Activated CD8-positive, alpha-beta memory T cell treated with anti-CD3 and anti-CD28 coated beads, Interleukin-2, amount 10 ng/mL, durations not matched to agents 7 days and 5 days (primary cell): ENCODE data around the gene DIP2B. TPM values are rescaled to one million over a fixed set of nuclear protein-coding genes. Genes with fewer than 3 reads are reported as not detected.

Source experiments
- ATAC-seq: fragments of 150-1000 bp; cut with Tn5 transposase; one replicate; pipeline ENCODE4 v1.10.0; 2021; ENCODE audit warnings: moderate library complexity
- CTCF ChIA-PET: fragments of 350-600 bp; sonication (Branson Sonifier 250); formaldehyde crosslinking; loops from one replicate; lab custom pipeline; 2021; ENCODE audit warnings: antibody characterized with exemption; lab: Charles Lee
- DNase-seq: peaks from one replicate; pipeline ENCODE4 v3.0.0-alpha.2; 2020
- H3K27ac Mint-ChIP-seq: one replicate; pipeline ENCODE4 v1.8.0; 2021; ENCODE audit warnings: mild to moderate bottlenecking, mixed read lengths
- H3K27me3 Mint-ChIP-seq: one replicate; pipeline ENCODE4 v1.8.0; 2021; ENCODE audit warnings: mixed read lengths
- H3K36me3 Mint-ChIP-seq: one replicate; pipeline ENCODE4 v1.8.0; 2021; ENCODE audit warnings: mild to moderate bottlenecking, mixed read lengths
- H3K4me1 Mint-ChIP-seq: one replicate; pipeline ENCODE4 v1.8.0; 2021; ENCODE audit warnings: mixed read lengths
- H3K4me3 Mint-ChIP-seq: one replicate; pipeline ENCODE4 v1.8.0; 2021; ENCODE audit warnings: mild to moderate bottlenecking, moderate library complexity, mixed read lengths
- H3K9me3 Mint-ChIP-seq: one replicate; pipeline ENCODE4 v1.8.0; 2022; ENCODE audit warnings: low read depth, mixed read lengths
- total RNA-seq, 2 experiments: library from RNA; stranded (reverse); gene quantifications; one replicate each; pipeline ENCODE4 v1.2.3, GENCODE V29; 2021

The DIP2B gene
- total RNA-seq, 2 experiments from 2014 or later: 14.7 to 14.8 TPM

DNA sequence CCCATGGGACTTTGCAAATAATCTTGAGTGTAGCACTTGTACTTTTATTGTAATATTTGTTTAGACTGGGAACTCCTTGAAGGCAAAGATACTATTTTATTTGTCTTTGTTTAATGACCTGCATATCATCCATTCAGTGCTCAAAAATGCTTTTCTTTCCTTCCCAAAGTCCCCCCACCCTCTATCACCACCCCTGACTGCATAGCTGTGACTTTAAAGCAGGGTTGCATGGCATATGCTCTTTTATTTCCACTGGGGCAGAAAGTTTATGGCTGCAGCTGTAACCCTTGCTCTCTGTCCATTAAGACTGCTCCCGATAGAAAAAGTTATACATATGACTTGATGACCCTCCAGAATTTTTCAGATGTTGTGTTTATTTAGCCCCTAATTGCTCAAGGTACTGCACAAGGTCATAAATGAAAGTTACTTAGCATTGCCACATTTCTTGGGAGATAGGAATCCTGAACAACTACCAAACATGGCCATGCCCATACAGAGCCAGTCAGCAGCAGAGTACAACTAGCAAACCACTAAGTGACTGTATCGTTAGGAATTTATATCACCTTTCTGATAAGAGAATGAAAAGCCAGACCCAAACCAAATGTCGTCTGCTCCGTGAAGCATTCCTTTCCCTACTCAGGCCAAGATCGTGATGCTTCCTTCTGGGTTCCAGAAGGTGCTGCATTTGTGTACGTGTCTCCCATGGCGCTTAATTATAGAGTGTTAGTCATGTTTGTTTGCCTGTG is 114.3 kb downstream of the DIP2B start:
- Mint-ChIP-seq H3K4me1 (peaks cover 24% of the 10 kb centered on the region), H3K36me3 (no peaks in the 10 kb centered on the region), H3K27me3 (no peaks in the 10 kb centered on the region), H3K4me3 (no peak overlapping the region), H3K9me3 (no peaks in the 10 kb centered on the region), H3K27ac (no peak overlapping the region)
- ATAC-seq (no peak), DNase-seq (no peak)
- CTCF ChIA-PET: no interaction called here

DNA sequence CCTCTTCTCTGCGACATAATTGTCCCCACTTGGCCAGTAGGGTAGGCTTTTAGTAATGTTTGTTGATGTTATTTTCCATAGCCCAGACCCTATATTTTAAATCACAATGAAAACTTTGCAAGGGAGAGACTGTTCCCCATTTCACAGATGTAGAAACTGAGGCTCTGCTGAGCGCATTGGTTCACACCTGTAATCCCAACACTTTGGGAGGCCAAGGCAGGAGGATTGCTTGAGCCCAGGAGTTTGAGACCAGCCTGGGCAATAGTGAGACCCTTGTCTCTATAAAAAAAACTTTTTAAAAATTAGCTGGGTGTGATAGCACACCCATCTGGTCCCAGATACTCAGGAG is 114.8 kb downstream of the DIP2B start:
- H3K9me3 Mint-ChIP-seq: no peaks in the 10 kb centered on the region
- H3K4me1 Mint-ChIP-seq: peaks cover 26% of the 10 kb centered on the region
- peaks cover 2% of the 10 kb centered on the region for H3K36me3 Mint-ChIP-seq
- ATAC-seq (no peak), DNase-seq (no peak)
- no peak overlapping the region for H3K4me3 Mint-ChIP-seq
- H3K27me3 Mint-ChIP-seq: no peaks in the 10 kb centered on the region
- CTCF ChIA-PET: no interaction called here
- H3K27ac Mint-ChIP-seq: no peak overlapping the region

DNA sequence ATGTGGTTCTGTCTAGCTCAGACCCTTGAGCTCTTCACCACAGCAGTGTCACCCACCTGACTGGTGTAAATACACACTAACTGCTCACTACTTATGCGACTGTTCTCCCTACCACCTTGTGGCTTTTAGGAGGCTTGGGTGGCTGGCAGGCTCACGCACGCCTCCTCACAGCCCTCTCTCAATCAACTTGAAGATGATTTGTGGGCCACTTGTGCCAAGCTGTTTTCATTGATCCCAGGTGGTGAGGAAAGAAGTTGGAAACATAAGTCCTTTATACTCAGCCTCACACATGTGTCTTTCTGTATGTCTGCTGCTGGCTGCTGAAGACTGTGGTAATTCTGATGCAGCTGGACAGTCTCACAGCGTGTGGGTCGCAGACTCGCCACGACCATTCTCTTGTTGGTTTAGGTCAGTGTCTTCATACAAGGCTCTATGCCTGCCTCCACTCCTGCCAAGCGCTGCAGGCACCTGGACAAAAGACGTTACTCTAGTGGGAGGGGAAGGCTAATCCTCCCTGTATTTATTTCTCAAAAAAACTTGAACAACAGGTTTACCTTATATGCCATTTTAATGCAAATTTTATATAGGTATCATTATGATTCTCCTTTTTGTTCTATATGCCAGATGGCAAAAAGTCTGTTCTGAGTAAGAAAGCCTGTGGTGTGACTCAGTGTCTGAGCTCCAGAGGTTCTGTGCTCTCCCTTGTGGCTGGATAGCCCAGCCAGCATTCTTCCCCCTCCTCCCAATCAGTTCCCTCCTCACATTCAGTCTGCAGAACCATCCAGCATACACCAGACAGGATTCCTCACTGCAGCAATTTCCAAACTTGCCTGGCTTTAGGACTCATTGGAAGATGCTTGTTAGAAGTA is 115.6 kb downstream of the DIP2B start:
- Mint-ChIP-seq H3K9me3 (no peaks in the 10 kb centered on the region), H3K4me1 (peaks cover 34% of the 10 kb centered on the region), H3K36me3 (peaks cover 6% of the 10 kb centered on the region), H3K27me3 (no peaks in the 10 kb centered on the region), H3K27ac (no peak overlapping the region), H3K4me3 (no peak overlapping the region)
- peak; percentile 68 for ATAC-seq
- DNase-seq: no peak
- CTCF ChIA-PET: no interaction called here

DNA sequence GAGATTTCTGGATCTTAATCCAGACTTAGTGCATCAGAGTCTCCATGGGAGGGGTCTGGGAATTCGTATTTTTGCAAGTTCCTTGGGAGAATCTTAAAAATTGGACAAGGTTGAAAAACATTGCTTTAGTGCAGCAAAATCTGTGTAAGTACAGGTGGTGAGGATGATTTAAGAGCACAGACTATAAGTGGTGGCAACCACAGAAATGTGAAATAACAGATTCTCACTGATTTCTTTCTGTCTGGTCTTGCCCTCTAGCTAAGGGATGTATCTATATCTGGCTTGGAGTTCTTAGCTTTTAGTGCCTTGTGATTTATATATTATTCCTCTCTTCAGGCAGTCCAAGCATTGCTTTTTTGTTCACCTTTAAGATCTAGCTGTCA is 116.2 kb downstream of the DIP2B start:
- ATAC-seq: no peak
- DNase-seq: no peak
- Mint-ChIP-seq H3K9me3 (no peaks in the 10 kb centered on the region), H3K4me3 (no peak overlapping the region), H3K4me1 (peaks cover 37% of the 10 kb centered on the region), H3K27me3 (no peaks in the 10 kb centered on the region), H3K27ac (no peak overlapping the region), H3K36me3 (peaks cover 7% of the 10 kb centered on the region)
- CTCF ChIA-PET: interaction anchor here (2.3 kb wide), 1 partner anchor 114 kb away, joined by 8 read pairs; no protein-coding TSS in a partner anchor

DNA sequence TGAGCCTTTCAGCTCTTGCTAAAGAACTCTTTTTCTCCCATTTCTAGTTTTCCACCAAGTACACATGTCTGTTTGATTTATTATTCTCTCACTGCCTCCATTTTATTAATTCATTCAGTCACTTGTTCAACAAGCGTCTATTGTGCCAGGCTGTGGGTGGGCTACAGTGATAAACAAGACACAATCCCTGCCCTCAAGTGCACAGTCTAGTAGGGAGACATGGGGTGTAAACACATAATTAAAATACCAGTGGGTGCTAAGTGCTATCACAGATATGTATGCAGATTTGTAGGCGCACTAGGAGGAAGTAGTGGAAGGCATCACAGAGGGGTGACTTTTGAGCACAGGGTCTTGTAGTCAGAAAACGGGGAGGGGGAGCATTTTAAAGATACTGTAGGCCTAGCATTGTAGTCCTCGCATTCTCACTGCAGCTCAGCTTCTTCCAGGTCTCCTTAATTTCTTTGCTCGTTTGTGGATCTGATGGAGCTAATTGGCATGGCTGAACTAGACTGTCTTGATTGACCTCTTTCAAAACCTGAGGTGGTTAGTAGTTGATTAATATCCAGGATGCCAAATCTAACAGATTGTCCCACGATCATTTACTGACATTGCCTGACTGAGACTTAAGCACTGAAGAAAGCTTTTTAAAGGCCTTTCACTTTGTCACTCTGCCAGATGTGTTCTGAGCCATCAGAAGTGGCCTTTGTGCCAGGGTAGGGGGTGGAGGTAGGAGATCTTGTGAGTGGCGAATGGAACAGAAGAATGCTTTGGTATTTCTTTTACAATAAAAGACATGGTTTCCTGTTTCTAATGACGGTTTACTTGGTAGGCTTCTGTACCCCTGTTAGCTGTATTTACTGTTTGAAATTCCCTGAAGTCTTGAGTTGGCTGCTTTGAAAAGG is 116.9 kb downstream of the DIP2B start:
- H3K27me3 Mint-ChIP-seq: no peaks in the 10 kb centered on the region
- H3K4me1 Mint-ChIP-seq: peaks cover 39% of the 10 kb centered on the region
- no peak for DNase-seq
- no peak overlapping the region for H3K27ac Mint-ChIP-seq
- H3K9me3 Mint-ChIP-seq: no peaks in the 10 kb centered on the region
- peaks cover 10% of the 10 kb centered on the region for H3K36me3 Mint-ChIP-seq
- CTCF ChIA-PET: interaction anchor here (0.6 to 2.3 kb wide), 3 partner anchors 17 to 114 kb away, joined by 3 to 8 read pairs (median 5); no protein-coding TSS in a partner anchor
- ATAC-seq: no peak
- no peak overlapping the region for H3K4me3 Mint-ChIP-seq

DNA sequence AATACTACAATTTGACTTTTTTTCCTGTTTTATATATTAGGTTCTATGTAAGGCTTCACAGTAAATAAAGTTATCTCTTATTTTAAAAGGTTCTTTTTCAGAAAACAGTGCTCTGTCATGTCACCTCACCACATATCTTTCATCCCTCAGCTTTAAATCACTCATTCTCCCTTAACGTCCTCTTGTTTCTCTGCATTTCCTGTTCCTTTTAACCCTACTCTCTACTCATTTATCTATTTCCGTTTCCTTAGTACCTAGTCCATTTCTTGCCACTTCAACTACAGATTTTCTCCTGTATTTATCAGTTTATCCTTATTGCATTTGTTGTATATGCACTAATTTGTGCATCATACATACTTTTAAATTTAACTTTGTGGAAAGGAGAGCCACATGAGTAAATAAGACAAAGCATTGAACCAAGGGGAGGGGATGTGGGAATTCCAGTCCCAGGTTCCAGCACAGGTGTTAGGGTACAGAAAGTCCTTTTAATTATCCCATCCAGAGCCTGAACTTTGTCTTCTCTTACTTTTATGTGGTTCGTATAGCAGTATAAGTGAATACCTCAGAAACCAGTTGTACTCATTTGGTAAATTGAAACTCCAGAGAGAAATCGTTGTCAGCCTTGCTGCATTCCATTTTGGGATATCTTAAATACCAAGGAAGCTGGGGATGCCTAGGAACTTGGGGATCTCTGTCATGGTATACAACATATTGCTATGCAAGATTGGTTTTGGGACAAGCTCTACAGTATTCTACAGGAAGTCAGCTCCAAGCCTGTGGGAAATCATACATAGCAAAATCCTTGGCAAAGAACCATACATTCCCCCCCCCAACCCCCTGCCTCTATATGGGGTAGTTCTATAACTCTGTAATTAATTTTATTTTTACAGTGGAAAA is 120.5 kb downstream of the DIP2B start:
- Mint-ChIP-seq H3K27me3 (no peaks in the 10 kb centered on the region), H3K4me3 (no peak overlapping the region), H3K9me3 (no peaks in the 10 kb centered on the region), H3K4me1 (peaks cover 32% of the 10 kb centered on the region), H3K27ac (peak overlapping the region; percentile 77), H3K36me3 (peaks cover 23% of the 10 kb centered on the region)
- peak; percentile 74 for ATAC-seq
- CTCF ChIA-PET: interaction anchor here (1.4 to 1.5 kb wide), 3 partner anchors 11 to 120 kb away, joined by 3 to 7 read pairs (median 3); partner anchors contain the start of gene DIP2B
- no peak for DNase-seq

DNA sequence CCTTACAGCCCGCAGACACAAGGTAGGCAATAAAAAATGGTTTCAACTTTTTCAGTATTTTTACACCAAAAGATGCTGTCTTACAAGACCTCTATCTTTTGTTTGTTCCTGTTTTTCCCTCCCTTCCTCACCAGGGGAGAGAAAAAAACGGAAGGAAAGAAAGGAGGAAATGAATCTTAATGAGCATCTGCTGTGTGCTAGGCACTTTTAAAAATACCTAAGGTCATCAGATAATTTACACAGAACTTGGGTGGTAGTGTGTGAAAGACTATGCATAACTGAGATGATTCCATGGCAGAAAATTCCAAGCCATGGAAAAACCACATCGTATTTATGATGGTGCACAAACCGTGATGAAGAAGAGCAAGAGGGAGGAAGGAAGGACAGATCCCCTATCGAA is 121.2 kb downstream of the DIP2B start:
- no peak for ATAC-seq
- CTCF ChIA-PET: interaction anchor here (1.4 kb wide), 1 partner anchor 116 kb away, joined by 3 read pairs; no protein-coding TSS in a partner anchor
- no peak overlapping the region for H3K4me3 Mint-ChIP-seq
- no peak overlapping the region for H3K27ac Mint-ChIP-seq
- DNase-seq: no peak
- no peaks in the 10 kb centered on the region for H3K9me3 Mint-ChIP-seq
- H3K27me3 Mint-ChIP-seq: no peaks in the 10 kb centered on the region
- peaks cover 26% of the 10 kb centered on the region for H3K36me3 Mint-ChIP-seq
- peaks cover 26% of the 10 kb centered on the region for H3K4me1 Mint-ChIP-seq

DNA sequence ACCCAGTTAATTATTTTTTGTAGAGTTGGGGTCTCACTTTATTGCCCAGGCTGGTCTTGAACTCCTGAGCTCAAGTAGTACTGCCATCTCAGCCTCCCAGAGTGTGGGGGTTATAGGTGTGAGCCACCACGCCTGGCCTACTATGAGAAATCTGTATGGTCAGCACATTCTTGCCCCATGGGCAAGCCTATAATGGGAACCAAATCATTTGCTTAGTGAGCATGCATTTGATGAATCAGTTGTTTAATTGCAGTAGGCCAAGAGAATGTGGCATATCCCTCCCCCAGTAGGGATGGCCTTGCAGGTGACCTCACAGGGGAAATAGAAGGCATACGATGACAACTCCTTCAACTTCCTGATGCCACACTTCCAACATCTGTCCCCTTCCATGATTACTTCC is 122.7 kb downstream of the DIP2B start:
- DNase-seq: no peak
- Mint-ChIP-seq H3K9me3 (no peaks in the 10 kb centered on the region), H3K27ac (no peak overlapping the region), H3K4me3 (no peak overlapping the region), H3K4me1 (peaks cover 16% of the 10 kb centered on the region), H3K36me3 (peaks cover 26% of the 10 kb centered on the region), H3K27me3 (no peaks in the 10 kb centered on the region)
- ATAC-seq: no peak
- CTCF ChIA-PET: interaction anchor here (1.0 to 1.2 kb wide), 4 partner anchors 11 to 123 kb away, joined by 3 to 4 read pairs (median 3); partner anchors contain the start of gene DIP2B

DNA sequence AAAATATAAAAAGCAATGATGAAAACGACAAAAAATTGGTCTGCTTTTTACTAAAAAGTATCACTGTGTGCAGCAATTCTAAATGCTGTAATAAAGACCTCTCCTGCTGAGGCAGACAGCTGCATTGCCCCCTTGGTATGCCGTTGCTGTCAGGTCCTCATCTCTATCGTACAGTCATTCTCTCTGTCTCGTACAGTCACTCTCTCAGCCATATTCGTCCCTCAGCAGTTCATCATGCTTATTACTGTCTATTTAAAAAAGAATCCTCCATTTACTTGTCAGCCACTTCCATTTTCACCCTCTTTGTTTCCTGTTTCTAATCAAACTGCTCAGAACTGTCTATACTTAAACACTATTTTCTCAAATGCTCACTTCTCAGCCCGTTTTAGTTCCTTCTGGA is 123.6 kb downstream of the DIP2B start:
- CTCF ChIA-PET: interaction anchor here (1.2 kb wide), 1 partner anchor 124 kb away, joined by 4 read pairs; the partner anchor contains the start of gene DIP2B
- Mint-ChIP-seq H3K4me3 (no peak overlapping the region), H3K27ac (no peak overlapping the region), H3K36me3 (peaks cover 29% of the 10 kb centered on the region), H3K27me3 (no peaks in the 10 kb centered on the region), H3K4me1 (peaks cover 16% of the 10 kb centered on the region), H3K9me3 (no peaks in the 10 kb centered on the region)
- ATAC-seq: no peak
- no peak for DNase-seq

DNA sequence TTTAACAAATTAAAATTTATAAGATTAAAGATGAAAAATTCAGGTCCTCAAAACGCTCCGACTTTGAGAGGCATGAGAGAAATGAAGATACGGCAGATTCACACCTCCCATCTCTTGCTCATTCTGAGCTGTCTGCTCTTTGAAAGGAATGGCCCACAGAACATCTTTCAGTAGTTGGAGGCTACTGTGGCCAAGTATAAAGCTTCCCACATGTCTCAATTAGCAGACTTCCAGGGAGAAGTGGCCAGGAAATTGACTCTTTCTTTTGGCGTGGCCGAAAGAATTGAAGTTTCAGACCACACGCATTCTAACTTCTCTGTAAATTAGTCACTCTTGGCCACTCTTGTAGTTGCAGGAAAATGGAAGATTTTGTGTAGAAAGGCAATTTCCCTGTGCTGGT is 129.2 kb downstream of the DIP2B start:
- ATAC-seq: no peak
- CTCF ChIA-PET: interaction anchor here (1.0 to 1.6 kb wide), 2 partner anchors 109 to 129 kb away, joined by 4 read pairs; no protein-coding TSS in a partner anchor
- Mint-ChIP-seq H3K27ac (no peak overlapping the region), H3K4me1 (peaks cover 3% of the 10 kb centered on the region), H3K36me3 (peaks cover 10% of the 10 kb centered on the region), H3K27me3 (no peaks in the 10 kb centered on the region), H3K4me3 (no peak overlapping the region), H3K9me3 (no peaks in the 10 kb centered on the region)
- no peak for DNase-seq

DNA sequence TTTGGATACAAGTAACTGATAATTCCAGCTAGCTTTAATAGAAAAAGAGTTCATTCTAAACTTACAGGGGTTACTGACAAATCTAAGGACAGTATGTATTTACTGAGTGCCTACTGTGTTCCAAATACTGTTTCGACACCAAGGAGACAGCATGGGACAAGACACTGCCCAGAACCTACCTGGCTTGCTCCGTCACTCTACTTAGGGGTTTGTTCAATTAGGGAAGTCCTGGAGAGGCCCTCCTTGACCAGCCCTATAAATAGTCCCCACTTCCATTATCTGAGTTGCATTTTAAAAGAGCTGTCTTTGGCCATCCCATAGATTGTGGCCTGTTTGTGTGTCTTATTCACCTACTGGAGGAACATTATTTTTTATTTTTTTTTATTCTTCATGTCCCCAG is 129.6 kb downstream of the DIP2B start:
- no peak overlapping the region for H3K27ac Mint-ChIP-seq
- no peak overlapping the region for H3K4me3 Mint-ChIP-seq
- CTCF ChIA-PET: interaction anchor here (1.0 to 1.6 kb wide), 2 partner anchors 109 to 129 kb away, joined by 4 read pairs; no protein-coding TSS in a partner anchor
- H3K4me1 Mint-ChIP-seq: peaks cover 5% of the 10 kb centered on the region
- no peaks in the 10 kb centered on the region for H3K27me3 Mint-ChIP-seq
- ATAC-seq (no peak), DNase-seq (no peak)
- peaks cover 10% of the 10 kb centered on the region for H3K36me3 Mint-ChIP-seq
- no peaks in the 10 kb centered on the region for H3K9me3 Mint-ChIP-seq

DNA sequence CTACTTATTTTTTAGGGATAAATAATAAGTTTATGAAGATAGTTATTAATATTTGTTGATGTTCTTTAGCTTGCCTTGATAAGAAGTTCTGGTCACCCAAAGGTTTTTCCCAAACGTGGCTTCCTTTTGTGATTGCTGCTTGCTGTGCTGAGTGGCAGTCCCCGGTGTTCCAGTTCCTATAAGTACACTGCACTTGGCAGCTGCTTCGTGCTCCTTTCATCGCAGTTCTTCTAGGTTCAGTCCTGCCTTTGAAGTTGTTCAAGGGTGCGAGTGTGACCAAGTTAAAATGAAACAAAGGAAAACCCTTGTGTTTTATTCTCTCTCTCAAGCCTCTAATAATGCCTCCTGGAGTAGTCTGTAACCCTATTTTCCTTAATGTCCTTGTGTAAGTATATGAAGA is 130.6 kb downstream of the DIP2B start:
- no peak overlapping the region for H3K27ac Mint-ChIP-seq
- CTCF ChIA-PET: interaction anchor here (2.2 kb wide), 1 partner anchor 130 kb away, joined by 16 read pairs; the partner anchor contains the start of gene DIP2B

More for the DNA sequence above, 130.6 kb downstream of the DIP2B start:
- no peak for DNase-seq
- peaks cover 11% of the 10 kb centered on the region for H3K4me1 Mint-ChIP-seq
- H3K9me3 Mint-ChIP-seq: no peaks in the 10 kb centered on the region
- H3K27me3 Mint-ChIP-seq: no peaks in the 10 kb centered on the region
- H3K36me3 Mint-ChIP-seq: peaks cover 5% of the 10 kb centered on the region
- no peak for ATAC-seq
- H3K4me3 Mint-ChIP-seq: no peak overlapping the region
